ENCODE data around the gene CHRNA9.

GRCh38 chr4:40306226-40306625 is 28.9 kb upstream of the CHRNA9 start:
- TF ChIP-seq CTCF (IDR thresholded peaks at IDR 0.05; ENCODE audit: insufficient read depth, low read depth, low read length) (no peak), EZH2 (IDR thresholded peaks at IDR 0.05; ENCODE audit: insufficient read depth, low read length) (no peak)

Measured in astrocyte (in vitro differentiated cells and primary cell).